SK-N-SH (cell line): ENCODE measurements around the gene NT5C. TPM values are rescaled to one million over a fixed set of nuclear protein-coding genes. Genes with fewer than 3 reads are reported as not detected.

Experiments
- CTCF ChIA-PET: fragments of 300-600, 350-600 bp; formaldehyde crosslinking; extraction: SDS; loops from one replicate; lab custom pipeline; 2021; lab: Yijun Ruan, JAX
- POLR2A ChIA-PET: fragments of 350-600 bp; sonication (Branson Sonifier 250); formaldehyde crosslinking; extraction: SDS; loops from one replicate; lab custom pipeline; 2020; ENCODE audit warnings: antibody characterized with exemption, inconsistent platforms; lab: Yijun Ruan, JAX
- DNase-seq: peaks from one replicate; pipeline ENCODE4 v3.0.0; 2012
- H2AFZ ChIP-seq: fragments of 200-600 bp; sonication (generic); 2 replicates; pipeline ENCODE4 v1.8.1; 2016; ENCODE audit warnings: antibody characterized with exemption, mild to moderate bottlenecking, low read depth
- H3F3A ChIP-seq: fragments of 200-600 bp; sonication (generic); replicated peaks from 2 replicates; pipeline ENCODE3; 2016; ENCODE audit warnings: antibody characterized with exemption, mild to moderate bottlenecking; ENCODE audit not compliant: insufficient read depth
- H3K27ac ChIP-seq, 2 experiments: fragments of 200-500 bp in 1 of 2; fragments of 200-600 bp in 1 of 2; sonication (Bioruptor generic) in 1 of 2; sonication (generic), shearing (Covaris generic) in 1 of 2; 2 replicates each; pipeline versions ENCODE4 v1.5.1 to v1.6.1; 2014 to 2016; ENCODE audit warnings: low read depth in 2 of 2, inconsistent platforms in 1 of 2, low read length in 1 of 2, mild to moderate bottlenecking in 1 of 2, mixed read lengths in 1 of 2
- H3K27me3 ChIP-seq: fragments of 200-600 bp; sonication (generic), shearing (Covaris generic); 2 replicates; pipeline ENCODE4 v1.6.1; 2016; ENCODE audit warnings: mixed run types; ENCODE audit not compliant: insufficient read depth
- H3K36me3 ChIP-seq, 2 experiments: fragments of 200-500 bp in 1 of 2; fragments of 200-600 bp in 1 of 2; sonication (Bioruptor generic) in 1 of 2; sonication (generic) in 1 of 2; replicated peaks in 1 of 2; 2 replicates each; pipeline versions ENCODE3 to v1.5.1; 2014 to 2016; ENCODE audit warnings: low read length in 1 of 2, mild to moderate bottlenecking in 1 of 2; ENCODE audit not compliant: insufficient read depth in 2 of 2, control insufficient read depth in 1 of 2
- H3K4me1 ChIP-seq, 2 experiments: fragments of 200-500 bp in 1 of 2; fragments of 200-600 bp in 1 of 2; sonication (Bioruptor generic) in 1 of 2; sonication (generic), shearing (Covaris generic) in 1 of 2; 2 replicates each; pipeline versions ENCODE4 v1.5.1 to v1.6.1; 2014 to 2016; ENCODE audit warnings: low read depth in 1 of 2, low read length in 1 of 2, mixed run types in 1 of 2; ENCODE audit not compliant: insufficient read depth in 2 of 2, control insufficient read depth in 1 of 2
- H3K4me2 ChIP-seq: fragments of 200-600 bp; sonication (generic), shearing (Covaris generic); 2 replicates; pipeline ENCODE4 v1.6.1; 2017; ENCODE audit warnings: mixed run types
- H3K4me3 ChIP-seq, 2 experiments: fragments of 200-500 bp in 1 of 2; fragments of 200-600 bp in 1 of 2; sonication (Bioruptor generic) in 1 of 2; sonication (generic), shearing (Covaris generic) in 1 of 2; 2 replicates each; pipeline versions ENCODE4 v1.5.1 to v1.8.1; 2014 to 2016; ENCODE audit warnings: low read depth in 2 of 2, inconsistent platforms in 1 of 2, low read length in 1 of 2, mild to moderate bottlenecking in 1 of 2, mixed read lengths in 1 of 2, moderate library complexity in 1 of 2
- H3K79me2 ChIP-seq: fragments of 200-600 bp; sonication (generic); 2 replicates; pipeline ENCODE4 v1.8.1; 2017; ENCODE audit warnings: mild to moderate bottlenecking; ENCODE audit not compliant: insufficient read depth
- H3K9ac ChIP-seq: fragments of 200-600 bp; sonication (generic); 2 replicates; pipeline ENCODE4 v1.6.1; 2017; ENCODE audit warnings: mixed run types
- H3K9me2 ChIP-seq: fragments of 200-600 bp; sonication (generic); 2 replicates; pipeline ENCODE4 v1.6.1; 2017; ENCODE audit warnings: mixed run types
- H3K9me3 ChIP-seq: fragments of 200-600 bp; sonication (generic); 2 replicates; pipeline ENCODE4 v1.6.1; 2017; ENCODE audit warnings: mixed run types, mild to moderate bottlenecking, moderate library complexity
- H4K20me1 ChIP-seq: fragments of 200-600 bp; sonication (generic); 2 replicates; pipeline ENCODE4 v1.6.1; 2017; ENCODE audit warnings: mild to moderate bottlenecking, mixed run types; ENCODE audit not compliant: insufficient read depth
- CHD2 ChIP-seq: fragments of 150-350 bp; IDR thresholded peaks from 2 replicates; pipeline ENCODE4 v1.6.1; 2018; ENCODE audit warnings: low read length; ENCODE audit not compliant: partially characterized antibody
- FOSL2 ChIP-seq: IDR thresholded peaks from 2 replicates; pipeline ENCODE4 v1.4.0; 2012; ENCODE audit warnings: low read depth, mild to moderate bottlenecking, moderate library complexity, borderline replicate concordance
- FOXM1 ChIP-seq: IDR thresholded peaks from 2 replicates; pipeline ENCODE4 v1.4.0; 2012; ENCODE audit warnings: low read depth, mild to moderate bottlenecking
- MXI1 ChIP-seq: IDR thresholded peaks from 2 replicates; pipeline ENCODE4 v1.6.1; 2012; ENCODE audit warnings: mild to moderate bottlenecking, low read depth, low read length, improper control_type of control experiment
- POLR2AphosphoS5 ChIP-seq: IDR thresholded peaks from 2 replicates; pipeline ENCODE4 v1.6.1; 2012; ENCODE audit warnings: low read depth, low read length
- RFX5 ChIP-seq: IDR thresholded peaks from 2 replicates; pipeline ENCODE4 v1.6.1; 2012; ENCODE audit warnings: mild to moderate bottlenecking, improper control_type of control experiment, low read length
- SIN3A ChIP-seq: IDR thresholded peaks from 2 replicates; pipeline ENCODE4 v1.6.1; 2012; ENCODE audit warnings: low read depth, mild to moderate bottlenecking, low read length, moderate library complexity, borderline replicate concordance
- SMC3 ChIP-seq: IDR thresholded peaks from 2 replicates; pipeline ENCODE4 v1.6.1; 2012; ENCODE audit warnings: low read depth, low read length, improper control_type of control experiment
- WGBS: methylation state at CpG from one replicate; pipeline ENCODE4 v1.1.6; 2017; ENCODE audit warnings: low lambda C conversion rate; 5-methylcytosine and 5-hydroxymethylcytosine counted together
- polyA plus RNA-seq, 3 experiments: library from polyadenylated mRNA; depleted of rRNA; stranded (reverse); fragments of >200 nt; gene quantifications; 2 replicates each; pipeline ENCODE4 v1.2.3, GENCODE V29; 2012
- TF ChIP-seq, protein P1 (sequence below): fragments of 200-600 bp; sonication (generic); IDR thresholded peaks from 2 replicates; pipeline ENCODE4 v1.6.1; 2017; ENCODE audit warnings: antibody characterized with exemption, mild to moderate bottlenecking, moderate library complexity
- TF ChIP-seq, protein P2 (sequence below): IDR thresholded peaks from 2 replicates; pipeline ENCODE4 v1.4.0; 2012; ENCODE audit warnings: low read depth, borderline replicate concordance

NT5C gene
- polyA plus RNA-seq, 1 of the 3 experiments (the other 2 are of a cell fraction), result 111 TPM

DNA sequence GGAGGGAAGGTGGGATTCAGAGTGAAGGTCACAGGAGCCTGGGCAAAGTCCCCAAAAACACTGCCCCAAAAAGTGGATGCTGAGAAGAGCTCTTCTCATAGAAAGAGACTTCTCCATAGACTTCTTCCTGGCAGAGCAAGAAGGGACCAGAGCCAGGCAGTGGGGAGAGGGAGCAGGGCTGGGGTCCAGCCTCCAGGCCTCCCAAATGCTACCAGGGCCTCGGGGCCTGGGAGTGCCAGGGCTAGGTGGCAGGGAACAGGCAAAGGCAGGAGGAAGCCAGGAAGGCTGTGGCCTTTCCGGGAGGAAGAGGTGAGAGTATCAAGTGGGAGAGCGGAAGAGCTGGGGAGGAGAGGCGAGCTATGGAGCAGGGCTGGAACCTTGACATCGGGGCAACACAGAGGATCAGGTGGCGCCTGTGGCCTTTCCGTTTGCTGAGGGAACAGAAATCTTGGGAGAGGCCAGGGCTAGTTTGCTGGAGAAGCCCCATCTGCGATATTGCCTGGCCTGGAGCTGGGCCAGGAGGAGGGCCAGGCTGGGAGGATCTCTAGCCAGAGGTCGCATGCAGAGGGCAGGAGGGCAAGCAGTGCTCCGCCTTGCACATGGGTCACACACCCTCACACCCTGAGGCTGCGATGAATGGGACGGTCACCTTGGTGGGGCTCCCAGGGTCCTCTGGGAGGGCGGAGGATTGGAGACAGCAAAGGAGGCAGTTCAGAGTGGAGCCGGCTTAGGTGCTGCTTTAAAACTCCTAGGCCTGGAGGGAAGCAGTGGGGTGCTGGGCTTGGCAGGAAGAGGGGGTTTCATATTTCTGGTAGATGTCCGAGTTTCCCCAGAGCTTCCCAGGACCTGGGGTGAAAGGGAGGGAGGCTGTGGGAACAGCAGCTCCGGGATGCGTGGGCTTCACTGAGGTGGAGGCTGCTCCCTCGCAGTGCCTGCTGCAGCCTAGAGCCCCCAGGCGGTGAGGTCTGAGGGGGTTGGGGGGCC is 40.4 kb downstream of the NT5C start:
- no peak overlapping the region for H3K27ac ChIP-seq

DNA sequence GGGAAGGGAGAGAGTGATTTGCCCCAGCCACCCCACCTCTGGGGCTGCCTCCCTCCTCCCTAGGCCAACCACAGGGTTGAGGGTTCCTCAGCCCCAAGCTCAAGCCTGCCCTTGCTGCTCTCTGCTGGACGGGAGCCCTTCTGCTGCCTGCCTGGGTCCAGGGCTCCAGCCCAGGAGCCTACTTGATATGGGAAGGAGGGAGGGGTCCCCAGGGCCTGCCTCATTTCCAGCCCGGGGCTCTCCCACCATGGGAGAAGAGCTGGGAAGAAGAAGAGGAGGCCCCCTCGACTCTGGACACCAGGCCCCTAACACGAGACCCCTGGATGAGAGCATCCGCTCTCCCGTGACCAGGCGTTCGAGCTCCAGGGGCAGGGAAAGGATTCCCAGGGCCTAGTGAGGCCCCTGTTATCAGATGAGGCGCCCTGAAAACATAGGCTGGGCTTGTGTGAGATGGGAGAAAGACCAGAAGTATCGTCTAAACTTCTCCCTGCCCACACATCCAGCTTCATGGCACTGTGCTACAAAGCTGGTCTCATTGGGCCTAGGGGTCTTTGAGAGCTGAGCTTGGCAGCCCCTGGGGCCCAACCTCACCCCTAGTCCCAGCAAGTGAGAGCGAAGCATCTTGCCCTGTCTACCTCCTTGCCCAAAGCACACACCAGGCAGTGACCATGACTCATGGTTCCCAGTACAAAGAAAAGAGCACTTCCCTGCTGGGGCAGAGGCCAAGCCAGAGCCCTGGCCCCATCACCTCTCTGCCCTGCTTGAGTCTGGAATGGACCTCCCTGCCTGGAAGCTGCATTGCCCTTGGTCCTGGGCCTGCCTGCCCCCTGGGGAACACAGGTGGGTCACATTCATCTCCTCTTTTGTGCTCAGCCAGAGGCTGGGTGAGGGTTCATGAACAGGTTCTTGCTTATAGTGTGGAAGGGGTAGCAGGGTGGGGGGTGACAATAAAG is 42.8 kb downstream of the NT5C start:
- H3K4me2 ChIP-seq, result no peak overlapping the region
- H3K9me2 ChIP-seq, result no peaks in the 10 kb centered on the region
- no peaks in the 10 kb centered on the region for H4K20me1 ChIP-seq
- peaks cover 2% of the 10 kb centered on the region for H3F3A ChIP-seq
- no peak for DNase-seq
- POLR2A ChIA-PET, result no interaction called here
- WGBS, result 86% methylated on average over 9 of the region's 11 CpGs
- H3K79me2 ChIP-seq, result no peaks in the 10 kb centered on the region
- H3K4me3 ChIP-seq, result no peak overlapping the region
- H3K27ac ChIP-seq, result no peak overlapping the region
- TF ChIP-seq POLR2AphosphoS5 (no peak), FOXM1 (no peak), FOSL2 (peak; percentile 32; the same call in 1 of the 2 replicates)
- no peaks in the 10 kb centered on the region for H3K9me3 ChIP-seq
- H3K4me1 ChIP-seq, result peaks cover 0 to 10% of the 10 kb centered on the region in 2 experiments; a peak in 1 of 4 replicates
- H3K27me3 ChIP-seq, result no peaks in the 10 kb centered on the region
- H3K9ac ChIP-seq, result no peak overlapping the region
- CTCF ChIA-PET, result interaction anchor here (1.2 to 2.8 kb wide), 6 partner anchors 11 to 40 kb away, joined by 3 to 23 read pairs (median 4); no protein-coding TSS in a partner anchor
- no peak overlapping the region for H2AFZ ChIP-seq
- H3K36me3 ChIP-seq, result no peaks in the 10 kb centered on the region

More for the DNA sequence above, 40.4 kb downstream of the NT5C start:
- Histone ChIP-seq H3K4me3 (no peak overlapping the region), H3K36me3 (no peaks in the 10 kb centered on the region), H3F3A (peaks cover 2% of the 10 kb centered on the region), H3K4me2 (no peak overlapping the region), H2AFZ (no peak overlapping the region), H3K9me2 (no peaks in the 10 kb centered on the region), H3K27me3 (no peaks in the 10 kb centered on the region), H3K9ac (no peak overlapping the region), H3K4me1 (peaks cover 0 to 5% of the 10 kb centered on the region in 2 experiments; a peak in 1 of 4 replicates), H4K20me1 (no peaks in the 10 kb centered on the region), H3K9me3 (no peaks in the 10 kb centered on the region), H3K79me2 (no peaks in the 10 kb centered on the region)
- peak; percentile 62 for DNase-seq
- ChIA-PET CTCF (interaction anchor here (0.6 to 2.0 kb wide), 10 partner anchors 15 to 160 kb away, joined by 3 to 15 read pairs (median 6); partner anchors contain the start of gene NT5C), POLR2A (no interaction called here)
- no peak for TF ChIP-seq RFX5
- no peak for TF ChIP-seq MXI1
- TF ChIP-seq, protein P1, sequence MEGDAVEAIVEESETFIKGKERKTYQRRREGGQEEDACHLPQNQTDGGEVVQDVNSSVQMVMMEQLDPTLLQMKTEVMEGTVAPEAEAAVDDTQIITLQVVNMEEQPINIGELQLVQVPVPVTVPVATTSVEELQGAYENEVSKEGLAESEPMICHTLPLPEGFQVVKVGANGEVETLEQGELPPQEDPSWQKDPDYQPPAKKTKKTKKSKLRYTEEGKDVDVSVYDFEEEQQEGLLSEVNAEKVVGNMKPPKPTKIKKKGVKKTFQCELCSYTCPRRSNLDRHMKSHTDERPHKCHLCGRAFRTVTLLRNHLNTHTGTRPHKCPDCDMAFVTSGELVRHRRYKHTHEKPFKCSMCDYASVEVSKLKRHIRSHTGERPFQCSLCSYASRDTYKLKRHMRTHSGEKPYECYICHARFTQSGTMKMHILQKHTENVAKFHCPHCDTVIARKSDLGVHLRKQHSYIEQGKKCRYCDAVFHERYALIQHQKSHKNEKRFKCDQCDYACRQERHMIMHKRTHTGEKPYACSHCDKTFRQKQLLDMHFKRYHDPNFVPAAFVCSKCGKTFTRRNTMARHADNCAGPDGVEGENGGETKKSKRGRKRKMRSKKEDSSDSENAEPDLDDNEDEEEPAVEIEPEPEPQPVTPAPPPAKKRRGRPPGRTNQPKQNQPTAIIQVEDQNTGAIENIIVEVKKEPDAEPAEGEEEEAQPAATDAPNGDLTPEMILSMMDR, result no peak
- TF ChIP-seq FOXM1, result no peak
- TF ChIP-seq SIN3A, result no peak
- TF ChIP-seq, protein P2, sequence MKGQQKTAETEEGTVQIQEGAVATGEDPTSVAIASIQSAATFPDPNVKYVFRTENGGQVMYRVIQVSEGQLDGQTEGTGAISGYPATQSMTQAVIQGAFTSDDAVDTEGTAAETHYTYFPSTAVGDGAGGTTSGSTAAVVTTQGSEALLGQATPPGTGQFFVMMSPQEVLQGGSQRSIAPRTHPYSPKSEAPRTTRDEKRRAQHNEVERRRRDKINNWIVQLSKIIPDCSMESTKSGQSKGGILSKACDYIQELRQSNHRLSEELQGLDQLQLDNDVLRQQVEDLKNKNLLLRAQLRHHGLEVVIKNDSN, result no peak
- no peak for TF ChIP-seq CHD2
- TF ChIP-seq SMC3, result no peak
- WGBS, result 73% methylated on average over 18 of the region's 19 CpGs
